DND-41 (cell line): ENCODE measurements around the gene IL18RAP.

ENCODE experiments used
- EZH2 ChIP-seq: IDR thresholded peaks from 3 replicates; pipeline ENCODE4 v1.6.1; 2012; ENCODE audit warnings: borderline replicate concordance, low read depth, mild to moderate bottlenecking, moderate library complexity, low read length, inconsistent platforms; ENCODE audit not compliant: severe bottlenecking
- TF ChIP-seq, protein P1 (sequence below): IDR thresholded peaks from 2 replicates; pipeline ENCODE4 v1.5.1; 2012; ENCODE audit warnings: borderline replicate concordance, low read length, moderate library complexity, mild to moderate bottlenecking; ENCODE audit not compliant: poor library complexity, severe bottlenecking; ENCODE audit errors: extremely low read depth

DNA sequence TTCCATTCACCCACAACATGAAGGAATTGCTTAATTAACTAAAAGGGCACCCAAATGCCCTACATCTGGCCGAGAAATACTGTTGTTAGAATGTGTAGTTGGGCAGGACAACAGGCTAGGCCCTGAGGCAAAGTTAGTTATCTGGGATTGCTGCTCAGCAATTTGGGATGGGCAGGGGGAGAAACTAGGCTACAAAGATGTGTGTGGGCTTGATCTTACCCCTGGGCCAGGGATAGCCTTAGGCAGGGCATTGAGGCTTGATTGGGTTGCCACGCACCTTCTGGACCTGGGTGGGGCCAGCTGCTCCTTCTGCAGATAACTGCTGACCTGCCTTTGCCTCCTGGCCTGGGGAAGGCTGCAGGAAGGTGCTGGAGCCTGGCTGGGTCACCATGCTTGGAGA is 9.4 kb downstream of the IL18RAP start:
- TF ChIP-seq, protein P1, sequence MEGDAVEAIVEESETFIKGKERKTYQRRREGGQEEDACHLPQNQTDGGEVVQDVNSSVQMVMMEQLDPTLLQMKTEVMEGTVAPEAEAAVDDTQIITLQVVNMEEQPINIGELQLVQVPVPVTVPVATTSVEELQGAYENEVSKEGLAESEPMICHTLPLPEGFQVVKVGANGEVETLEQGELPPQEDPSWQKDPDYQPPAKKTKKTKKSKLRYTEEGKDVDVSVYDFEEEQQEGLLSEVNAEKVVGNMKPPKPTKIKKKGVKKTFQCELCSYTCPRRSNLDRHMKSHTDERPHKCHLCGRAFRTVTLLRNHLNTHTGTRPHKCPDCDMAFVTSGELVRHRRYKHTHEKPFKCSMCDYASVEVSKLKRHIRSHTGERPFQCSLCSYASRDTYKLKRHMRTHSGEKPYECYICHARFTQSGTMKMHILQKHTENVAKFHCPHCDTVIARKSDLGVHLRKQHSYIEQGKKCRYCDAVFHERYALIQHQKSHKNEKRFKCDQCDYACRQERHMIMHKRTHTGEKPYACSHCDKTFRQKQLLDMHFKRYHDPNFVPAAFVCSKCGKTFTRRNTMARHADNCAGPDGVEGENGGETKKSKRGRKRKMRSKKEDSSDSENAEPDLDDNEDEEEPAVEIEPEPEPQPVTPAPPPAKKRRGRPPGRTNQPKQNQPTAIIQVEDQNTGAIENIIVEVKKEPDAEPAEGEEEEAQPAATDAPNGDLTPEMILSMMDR: no peak
- TF ChIP-seq EZH2: no peak
